HG03575 (cell line): Measurements from ENCODE around the gene PRIM2.
"Not testable (repeated sequence)": the region's sequence is repeated elsewhere in the genome, so short reads cannot be mapped to it uniquely, and the experiment has no call there.

Experiments
- ATAC-seq: cut with Tn5 transposase; IDR thresholded peaks from one replicate; pipeline ENCODE4 v1.9.1; 2021; ENCODE audit not compliant: unreplicated experiment, insufficient number of reproducible peaks, low FRiP score; ENCODE audit errors: extremely low read depth

The PRIM2 gene

DNA sequence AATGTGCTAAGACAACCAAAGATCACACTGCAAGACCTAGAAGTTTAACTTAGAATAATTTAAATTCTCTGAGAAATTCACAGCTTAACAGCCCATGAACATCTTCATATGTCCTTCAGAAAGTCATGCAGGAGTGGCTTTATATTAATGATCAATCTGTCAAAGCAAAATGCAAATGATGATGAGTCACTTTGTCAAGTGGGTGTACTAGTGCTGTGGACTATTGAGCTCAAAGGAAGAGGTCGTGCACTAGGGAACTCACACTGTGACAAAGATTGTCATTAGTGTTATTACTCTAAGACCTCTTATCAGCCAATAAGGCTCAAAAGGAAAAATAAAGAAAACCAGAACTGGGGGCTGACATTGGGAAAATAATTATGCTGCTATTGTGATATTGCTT, 343.5 kb downstream of the PRIM2 start:
- not testable (repeated sequence) for ATAC-seq

DNA sequence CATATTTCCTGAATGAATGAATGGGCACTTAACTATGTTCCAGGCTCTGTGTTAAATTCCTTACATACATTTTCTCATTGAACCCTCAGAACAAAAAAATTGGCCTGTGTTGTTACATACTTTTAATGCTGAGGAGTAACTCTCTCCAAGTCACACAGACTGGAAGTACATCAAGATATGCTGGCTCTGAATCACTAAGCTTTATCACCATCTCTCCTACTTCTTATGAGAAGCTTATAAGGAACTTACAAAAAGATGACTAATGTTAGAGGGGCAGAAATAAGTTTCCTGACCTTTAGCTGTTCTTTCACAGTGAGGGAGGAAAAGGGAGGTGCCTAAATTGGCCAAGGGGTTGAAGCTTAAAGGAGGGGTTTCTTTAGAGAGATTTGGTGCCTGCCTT, 350.7 kb downstream of the PRIM2 start:
- ATAC-seq = not testable (repeated sequence)

DNA sequence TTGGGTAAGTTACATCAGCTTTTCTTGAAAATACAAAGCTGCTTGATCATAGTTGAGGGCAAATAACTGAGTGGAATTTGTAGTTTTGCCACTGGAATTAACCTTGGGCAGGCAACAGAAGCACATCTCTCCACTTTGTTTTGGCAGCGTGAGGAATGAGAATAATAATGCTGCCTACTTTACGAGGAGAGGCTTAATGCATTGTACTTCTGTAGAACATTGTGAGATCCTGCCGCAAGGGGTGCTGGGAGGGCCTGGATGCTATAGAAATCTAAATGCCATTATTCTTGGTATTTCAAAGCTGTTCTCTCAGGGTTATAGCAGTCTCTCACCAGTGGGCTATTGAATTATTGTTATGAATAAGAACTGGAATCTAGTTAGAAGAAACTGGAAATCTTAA, 353.8 kb downstream of the PRIM2 start:
- not testable (repeated sequence) for ATAC-seq

DNA sequence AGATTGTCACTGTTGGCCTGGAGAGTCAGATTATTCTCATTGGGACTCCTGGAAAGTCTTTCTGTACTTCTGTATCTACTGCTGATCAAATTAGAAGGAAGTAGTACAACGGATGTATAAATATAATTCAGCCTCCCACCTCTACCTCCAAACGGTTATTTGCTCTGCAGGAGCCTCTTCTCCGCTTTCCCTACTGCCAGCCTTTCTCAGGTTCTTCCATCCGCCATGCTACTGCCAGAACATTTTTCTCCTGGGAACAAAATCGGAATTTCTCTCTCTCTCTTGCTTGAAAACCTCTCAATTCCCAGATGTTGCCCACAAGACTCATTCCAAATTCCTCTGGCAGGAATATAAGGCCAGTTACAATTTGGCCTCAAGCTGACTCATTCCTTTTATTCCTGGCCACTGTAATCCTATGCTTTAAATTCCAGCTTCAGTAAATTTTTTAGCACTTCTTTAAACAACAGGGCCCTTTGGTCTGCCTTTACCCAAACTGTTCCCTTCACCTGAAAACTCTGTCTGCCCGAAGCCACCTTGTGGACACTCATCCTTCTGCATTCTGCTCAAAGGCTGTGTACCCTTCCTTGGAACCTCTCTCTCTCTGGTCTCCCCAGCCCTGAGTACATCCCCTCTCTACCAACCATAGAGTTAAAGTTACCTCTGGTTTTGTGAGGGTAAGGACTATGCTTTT, 354.7 kb downstream of the PRIM2 start:
- not testable (repeated sequence) for ATAC-seq

DNA sequence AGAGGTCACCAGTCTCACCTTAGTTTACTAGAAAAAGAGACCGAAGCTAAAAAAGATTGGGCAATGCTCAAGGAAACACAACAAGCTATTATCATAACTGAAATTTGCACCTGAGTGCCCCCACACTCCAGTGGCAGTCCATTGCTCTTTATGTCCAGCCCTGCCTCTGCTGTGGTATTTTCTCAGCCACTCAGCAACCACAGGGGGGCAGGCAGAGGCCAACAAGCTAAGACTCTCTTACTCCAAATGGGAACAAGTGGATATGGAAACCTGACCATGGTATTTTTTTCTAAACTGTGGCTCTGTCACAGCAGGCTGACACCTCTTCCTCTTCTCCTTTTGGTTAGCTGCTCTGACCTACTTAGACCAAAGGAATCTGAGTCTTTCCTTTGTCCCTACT, 355.9 kb downstream of the PRIM2 start:
- not testable (repeated sequence) for ATAC-seq

DNA sequence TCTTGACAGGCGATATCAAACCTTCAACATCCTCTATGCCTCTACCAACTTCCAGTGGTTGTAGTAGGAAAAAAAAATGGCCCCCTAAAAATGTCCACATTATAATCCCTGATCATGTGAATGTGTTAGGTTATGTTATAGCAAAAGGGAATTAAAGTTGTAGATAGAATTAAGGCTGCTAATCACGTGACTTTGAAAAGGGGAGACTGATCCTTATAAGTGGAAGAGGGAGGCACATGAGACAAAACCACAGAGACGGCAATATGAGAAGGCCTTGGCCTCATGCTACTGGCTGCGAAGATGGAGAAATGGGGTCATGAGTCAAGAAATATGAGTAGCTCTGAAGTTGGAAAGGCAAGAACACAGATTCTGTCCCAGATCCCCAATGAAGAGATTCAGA, 358.0 kb downstream of the PRIM2 start:
- ATAC-seq = not testable (repeated sequence)

DNA sequence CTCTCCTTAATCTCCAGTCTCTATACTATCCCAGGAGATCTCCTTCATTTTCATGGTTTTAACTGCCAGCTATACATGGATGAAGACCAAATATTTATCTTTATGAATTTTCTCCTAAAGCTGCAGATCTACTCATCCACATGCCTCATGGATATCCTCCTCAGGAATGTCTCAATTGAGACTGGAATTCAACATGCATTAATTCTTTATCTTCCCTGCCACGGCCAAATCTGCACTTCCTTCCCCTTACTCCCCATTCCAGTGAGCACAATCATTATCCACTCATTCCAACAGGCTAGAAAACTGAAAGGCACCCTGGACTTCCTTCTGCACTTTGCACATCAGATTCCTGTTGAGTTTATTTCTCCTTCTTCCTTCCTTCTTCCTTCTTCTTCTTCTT, 379.0 kb downstream of the PRIM2 start:
- not testable (repeated sequence) for ATAC-seq
